GM23338 (cell line): ENCODE measurements around the gene KCNH8. TPM values are rescaled to one million over a fixed set of nuclear protein-coding genes. Genes with fewer than 3 reads are reported as not detected.

ENCODE experiments used
- ATAC-seq: fragments of 200-7000 bp; cut with Tn5 transposase; 3 replicates; pipeline ENCODE4 v1.9.1; 2020
- DNase-seq: peaks from one replicate; pipeline ENCODE4 v3.0.0-alpha.2; 2015; ENCODE audit warnings: low spot score
- H2AFZ ChIP-seq: fragments of 200-600 bp; sonication (generic); 2 replicates; pipeline ENCODE4 v1.8.0; 2016; ENCODE audit warnings: antibody characterized with exemption, mild to moderate bottlenecking, moderate library complexity
- H3F3A ChIP-seq: fragments of 200-600 bp; sonication (generic); replicated peaks from 2 replicates; pipeline ENCODE4 v1.8.0; 2017; ENCODE audit warnings: antibody characterized with exemption, mixed run types, low read depth
- H3K27ac ChIP-seq: fragments of 200-600 bp; sonication (generic); 2 replicates; pipeline ENCODE4 v1.6.1; 2016; ENCODE audit warnings: low read depth
- H3K27me3 ChIP-seq: fragments of 200-600 bp; sonication (generic); 2 replicates; pipeline ENCODE4 v1.8.0; 2016; ENCODE audit warnings: mild to moderate bottlenecking, mixed run types, moderate library complexity; ENCODE audit not compliant: insufficient read depth
- H3K36me3 ChIP-seq: fragments of 200-600 bp; sonication (generic); 2 replicates; pipeline ENCODE4 v1.8.0; 2016; ENCODE audit warnings: mild to moderate bottlenecking; ENCODE audit not compliant: insufficient read depth
- H3K4me1 ChIP-seq: fragments of 200-600 bp; sonication (generic); 2 replicates; pipeline ENCODE4 v1.8.0; 2016; ENCODE audit warnings: mild to moderate bottlenecking, moderate library complexity; ENCODE audit not compliant: insufficient read depth
- H3K4me2 ChIP-seq: fragments of 200-600 bp; sonication (generic); 2 replicates; pipeline ENCODE4 v1.7.1; 2017; ENCODE audit warnings: mixed run types
- H3K4me3 ChIP-seq: fragments of 200-600 bp; sonication (generic); 2 replicates; pipeline ENCODE4 v1.6.1; 2016; ENCODE audit warnings: mixed run types
- H3K79me2 ChIP-seq: fragments of 200-600 bp; sonication (generic); replicated peaks from 2 replicates; pipeline ENCODE4 v1.8.0; 2017; ENCODE audit warnings: mild to moderate bottlenecking; ENCODE audit not compliant: insufficient read depth
- H3K9me2 ChIP-seq: fragments of 200-600 bp; sonication (generic); 2 replicates; pipeline ENCODE4 v1.8.0; 2017; ENCODE audit not compliant: insufficient read depth
- H4K20me1 ChIP-seq: fragments of 200-600 bp; sonication (generic); replicated peaks from 2 replicates; pipeline ENCODE4 v1.8.0; 2017; ENCODE audit warnings: mild to moderate bottlenecking; ENCODE audit not compliant: insufficient read depth
- H3K27ac Mint-ChIP-seq: 2 replicates; pipeline ENCODE4 v1.8.0; 2020; ENCODE audit warnings: inconsistent platforms, mild to moderate bottlenecking, moderate library complexity, mixed read lengths
- H3K27me3 Mint-ChIP-seq: 3 replicates; pipeline ENCODE4 v1.8.0; 2022; ENCODE audit warnings: low read depth, mild to moderate bottlenecking, moderate library complexity, mixed read lengths, inconsistent platforms; ENCODE audit not compliant: insufficient read depth, poor library complexity
- H3K36me3 Mint-ChIP-seq: 3 replicates; pipeline ENCODE4 v1.8.0; 2021; ENCODE audit warnings: low read depth, mild to moderate bottlenecking, inconsistent platforms, moderate library complexity, mixed read lengths
- H3K4me1 Mint-ChIP-seq: 3 replicates; pipeline ENCODE4 v1.8.0; 2020; ENCODE audit warnings: mild to moderate bottlenecking, inconsistent platforms, mixed read lengths
- H3K4me3 Mint-ChIP-seq: 3 replicates; pipeline ENCODE4 v1.8.0; 2021; ENCODE audit warnings: moderate library complexity, mild to moderate bottlenecking, inconsistent platforms, mixed read lengths
- H3K9me3 Mint-ChIP-seq: 3 replicates; pipeline ENCODE4 v1.8.0; 2020; ENCODE audit warnings: moderate library complexity, mild to moderate bottlenecking, inconsistent platforms, mixed read lengths
- CREB1 ChIP-seq: fragments of 250-450 bp; sonication (Bioruptor Pico); IDR thresholded peaks from 2 replicates; pipeline ENCODE4 v1.5.0; 2020; ENCODE audit warnings: low read depth, mild to moderate bottlenecking, moderate library complexity
- ETS1 ChIP-seq: IDR thresholded peaks from 2 replicates; pipeline ENCODE4 v1.6.1; 2016; ENCODE audit warnings: antibody characterized with exemption
- EZH2phosphoT487 ChIP-seq: fragments of 200-600 bp; sonication (generic); IDR thresholded peaks from one replicate; pipeline ENCODE4 v1.8.1; 2018; ENCODE audit warnings: antibody characterized with exemption; ENCODE audit not compliant: unreplicated experiment
- STAT1 ChIP-seq: IDR thresholded peaks from one replicate; pipeline ENCODE4 v1.6.1; 2016; ENCODE audit warnings: antibody characterized with exemption; ENCODE audit not compliant: unreplicated experiment
- ZNF114 ChIP-seq: fragments of 250-450 bp; sonication (Bioruptor Pico); IDR thresholded peaks from 2 replicates; pipeline ENCODE4 v1.5.0; 2020; ENCODE audit warnings: mild to moderate bottlenecking, moderate library complexity
- ZNF331 ChIP-seq: fragments of 250-450 bp; sonication (Bioruptor Pico); IDR thresholded peaks from 2 replicates; pipeline ENCODE4 v1.5.0; 2020; ENCODE audit warnings: low read depth, mild to moderate bottlenecking, moderate library complexity
- ZNF462 ChIP-seq: fragments of 250-450 bp; sonication (Bioruptor Pico); IDR thresholded peaks from 2 replicates; pipeline ENCODE4 v1.5.0; 2020; ENCODE audit warnings: mild to moderate bottlenecking, moderate library complexity
- polyA plus RNA-seq: library from polyadenylated mRNA; unstranded; fragments of >200 nt; fragmentation: Nextera tagmentation; extraction: Ambion mirVana; gene quantifications from 2 replicates; pipeline ENCODE4 v1.2.1, GENCODE V29; 2016
- total RNA-seq: library from RNA; depleted of rRNA; stranded (reverse); fragments of >200 nt; shearing (Covaris generic); gene quantifications from 2 replicates; pipeline ENCODE4 v1.2.3, GENCODE V29; 2014

KCNH8 gene
- total and polyA plus RNA-seq, 2 experiments from 2014 or later = 1.3 to 3.4 TPM

- no peak for TF ChIP-seq ZNF462 (CRISPR knock-in tag)
- no peak for TF ChIP-seq ZNF114 (CRISPR knock-in tag)
- no peak for TF ChIP-seq STAT1
Measured at GRCh38 chr3:19248143-19248542, 99.8 kb downstream of the KCNH8 start (continued).

GRCh38 chr3:19248767-19249166 lies 100.5 kb downstream of the KCNH8 start:
- Histone ChIP-seq H3K27ac (no peak overlapping the region), H3K79me2 (peaks cover 8% of the 10 kb centered on the region; the same call in 1 of the 2 replicates), H3K4me2 (no peak overlapping the region), H3F3A (no peaks in the 10 kb centered on the region), H4K20me1 (no peaks in the 10 kb centered on the region), H3K36me3 (no peaks in the 10 kb centered on the region), H3K4me3 (no peak overlapping the region), H3K4me1 (no peaks in the 10 kb centered on the region), H3K9me2 (no peaks in the 10 kb centered on the region), H2AFZ (no peak overlapping the region), H3K27me3 (no peaks in the 10 kb centered on the region)
- ATAC-seq (no peak), DNase-seq (no peak)
- no peak overlapping the region for H3K4me3 Mint-ChIP-seq
- no peaks in the 10 kb centered on the region for H3K27me3 Mint-ChIP-seq
- no peak overlapping the region for H3K27ac Mint-ChIP-seq
- peaks cover 5% of the 10 kb centered on the region; the same call in 2 of the 3 replicates for H3K9me3 Mint-ChIP-seq
- TF ChIP-seq ZNF331 (CRISPR knock-in tag) = no peak
- TF ChIP-seq ETS1 = no peak
- TF ChIP-seq EZH2phosphoT487 = no peak
- TF ChIP-seq CREB1 (CRISPR knock-in tag) = no peak
- no peak for TF ChIP-seq STAT1
- H3K36me3 Mint-ChIP-seq = peaks cover 7% of the 10 kb centered on the region; the same call in 2 of the 3 replicates
- peaks cover 12% of the 10 kb centered on the region for H3K4me1 Mint-ChIP-seq
